H9 (cell line): Measurements from ENCODE around the gene RPRD1A. TPM values are rescaled to one million over a fixed set of nuclear protein-coding genes. Genes with fewer than 3 reads are reported as not detected.
A peak's percentile ranks its signal among the peaks of the same experiment; 100 is the strongest.

Source experiments
- DNase-seq: peaks from one replicate; pipeline ENCODE4 v3.0.0-alpha.2; 2017
- H2AFZ ChIP-seq: one replicate; pipeline ENCODE4 v1.6.1; 2013; ENCODE audit warnings: mild to moderate bottlenecking, low read length, control low read depth, moderate library complexity
- H2AK5ac ChIP-seq: 2 replicates; pipeline ENCODE4 v1.6.1; 2013; ENCODE audit warnings: low read length, control low read depth, mixed read lengths; ENCODE audit not compliant: insufficient read length
- H2BK120ac ChIP-seq: one replicate; pipeline ENCODE4 v1.6.1; 2013; ENCODE audit warnings: low read depth, mild to moderate bottlenecking, low read length, control low read depth, inconsistent platforms; ENCODE audit not compliant: poor library complexity, severe bottlenecking
- H2BK12ac ChIP-seq: 2 replicates; pipeline ENCODE4 v1.6.1; 2013; ENCODE audit warnings: low read length, control low read depth, mixed read lengths, low read depth; ENCODE audit not compliant: insufficient read length
- H2BK15ac ChIP-seq: 2 replicates; pipeline ENCODE4 v1.6.1; 2013; ENCODE audit warnings: low read depth, low read length, control low read depth
- H2BK20ac ChIP-seq: one replicate; pipeline ENCODE4 v1.6.1; 2013; ENCODE audit warnings: low read depth, mild to moderate bottlenecking, low read length, control low read depth, inconsistent platforms; ENCODE audit not compliant: poor library complexity, severe bottlenecking
- H2BK5ac ChIP-seq: 2 replicates; pipeline ENCODE4 v1.6.1; 2013; ENCODE audit warnings: low read length, control low read depth, mixed read lengths; ENCODE audit not compliant: insufficient read length
- H3K14ac ChIP-seq: 2 replicates; pipeline ENCODE4 v1.6.1; 2013; ENCODE audit warnings: low read length, control low read depth; ENCODE audit not compliant: insufficient read depth
- H3K18ac ChIP-seq: 2 replicates; pipeline ENCODE4 v1.6.1; 2013; ENCODE audit warnings: low read depth, mild to moderate bottlenecking, mixed read lengths, low read length, control low read depth; ENCODE audit not compliant: insufficient read length
- H3K23ac ChIP-seq: 2 replicates; pipeline ENCODE4 v1.6.1; 2013; ENCODE audit warnings: low read length, control low read depth, mixed read lengths, low read depth; ENCODE audit not compliant: insufficient read length
- H3K23me2 ChIP-seq: 2 replicates; pipeline ENCODE4 v1.6.1; 2013; ENCODE audit warnings: low read depth, mild to moderate bottlenecking, mixed read lengths, low read length, control low read depth; ENCODE audit not compliant: insufficient read length, poor library complexity, severe bottlenecking
- H3K27ac ChIP-seq: 2 replicates; pipeline ENCODE4 v1.5.1; 2013; ENCODE audit warnings: low read length, control low read depth, mixed read lengths, low read depth; ENCODE audit not compliant: insufficient read length
- H3K27me3 ChIP-seq: 2 replicates; pipeline ENCODE4 v1.6.1; 2013; ENCODE audit warnings: low read length, control low read depth, inconsistent platforms; ENCODE audit not compliant: insufficient read depth
- H3K4ac ChIP-seq: 2 replicates; pipeline ENCODE4 v1.6.1; 2013; ENCODE audit warnings: low read depth, mild to moderate bottlenecking, control low read depth, inconsistent platforms, low read length, moderate library complexity
- H3K4me1 ChIP-seq: 2 replicates; pipeline ENCODE4 v1.6.1; 2013; ENCODE audit warnings: low read length, control low read depth, inconsistent platforms; ENCODE audit not compliant: insufficient read depth
- H3K4me2 ChIP-seq: 2 replicates; pipeline ENCODE4 v1.6.1; 2013; ENCODE audit warnings: low read length, control low read depth, mixed read lengths; ENCODE audit not compliant: insufficient read length, insufficient read depth
- H3K56ac ChIP-seq: 2 replicates; pipeline ENCODE4 v1.6.1; 2013; ENCODE audit warnings: low read depth, mild to moderate bottlenecking, mixed read lengths, low read length, control low read depth; ENCODE audit not compliant: insufficient read length
- H3K79me1 ChIP-seq: 2 replicates; pipeline ENCODE4 v1.6.1; 2013; ENCODE audit warnings: low read depth, mild to moderate bottlenecking, moderate library complexity, low read length, control low read depth, inconsistent platforms; ENCODE audit not compliant: insufficient read depth, poor library complexity, severe bottlenecking
- H3K79me2 ChIP-seq: 2 replicates; pipeline ENCODE4 v1.6.1; 2013; ENCODE audit warnings: low read length, control low read depth, inconsistent platforms; ENCODE audit not compliant: insufficient read depth
- H3K9ac ChIP-seq: 2 replicates; pipeline ENCODE4 v1.6.1; 2013; ENCODE audit warnings: low read length, control low read depth, mixed read lengths; ENCODE audit not compliant: insufficient read length; ENCODE audit errors: extremely low read depth
- H3K9me3 ChIP-seq: one replicate; pipeline ENCODE4 v1.6.1; 2013; ENCODE audit warnings: low read depth, low read length, inconsistent platforms; ENCODE audit not compliant: control insufficient read depth
- H3T11ph ChIP-seq: one replicate; pipeline ENCODE4 v1.6.1; 2013; ENCODE audit warnings: mild to moderate bottlenecking, low read length, control low read depth, inconsistent platforms
- H4K20me1 ChIP-seq: one replicate; pipeline ENCODE4 v1.6.1; 2013; ENCODE audit not compliant: control insufficient read depth, insufficient read length, insufficient read depth
- H4K5ac ChIP-seq: 2 replicates; pipeline ENCODE4 v1.6.1; 2013; ENCODE audit warnings: low read depth, mild to moderate bottlenecking, mixed read lengths, low read length, control low read depth; ENCODE audit not compliant: insufficient read length
- H4K8ac ChIP-seq: replicated peaks from 2 replicates; pipeline ENCODE4 v1.6.1; 2013; ENCODE audit warnings: low read length, control low read depth, mixed read lengths, low read depth; ENCODE audit not compliant: insufficient read length
- H4K91ac ChIP-seq: 2 replicates; pipeline ENCODE4 v1.6.1; 2013; ENCODE audit warnings: low read depth, mild to moderate bottlenecking, moderate library complexity, mixed read lengths, low read length, control low read depth; ENCODE audit not compliant: insufficient read length
- H3K27ac Mint-ChIP-seq, 3 experiments: 2 replicates in 2 of 3; 3 replicates in 1 of 3; pipeline ENCODE4 v1.8.0; 2020 to 2021; ENCODE audit warnings: mixed read lengths in 3 of 3, mild to moderate bottlenecking in 1 of 3, moderate library complexity in 1 of 3
- H3K27me3 Mint-ChIP-seq: 2 replicates; pipeline ENCODE4 v1.8.0; 2021; ENCODE audit warnings: low read depth, mild to moderate bottlenecking, moderate library complexity, mixed read lengths
- H3K36me3 Mint-ChIP-seq, 3 experiments: 2 replicates in 2 of 3; 3 replicates in 1 of 3; pipeline ENCODE4 v1.8.0; 2020 to 2021; ENCODE audit warnings: low read depth in 3 of 3, mixed read lengths in 3 of 3; ENCODE audit not compliant: insufficient read depth in 1 of 3
- H3K4me1 Mint-ChIP-seq, 2 experiments: 2 replicates each; pipeline ENCODE4 v1.8.0; 2020; ENCODE audit warnings: mixed read lengths in 2 of 2
- H3K4me3 Mint-ChIP-seq, 2 experiments: 2 replicates in 1 of 2; 3 replicates in 1 of 2; pipeline ENCODE4 v1.8.0; 2020 to 2021; ENCODE audit warnings: mild to moderate bottlenecking in 2 of 2, mixed read lengths in 2 of 2, moderate library complexity in 1 of 2
- H3K9me3 Mint-ChIP-seq, 2 experiments: 2 replicates in 1 of 2; 3 replicates in 1 of 2; pipeline ENCODE4 v1.8.0; 2020; ENCODE audit warnings: mild to moderate bottlenecking in 2 of 2, mixed read lengths in 2 of 2, moderate library complexity in 1 of 2
- CTCF ChIP-seq: fragments of 200-600 bp; sonication (generic); conservative IDR thresholded peaks from 3 replicates; pipeline ENCODE4 v1.8.0; 2021; ENCODE audit warnings: antibody characterized with exemption, mild to moderate bottlenecking
- WGBS: extraction: QIAGEN DNeasy Blood & Tissue Kit; methylation state at CpG from one replicate; pipeline ENCODE4 v1.1.7; 2013; ENCODE audit warnings: missing lambda C conversion rate, low lambda C conversion rate, mixed read lengths; ENCODE audit not compliant: insufficient read length; ENCODE audit errors: extremely low coverage; 5-methylcytosine and 5-hydroxymethylcytosine counted together
- total RNA-seq: library from RNA; stranded (reverse); gene quantifications from 2 replicates; pipeline ENCODE4 v1.2.1, GENCODE V29; 2021

Gene RPRD1A
- total RNA-seq, 1 experiment from 2014 or later, result 107 TPM

- no peaks in the 10 kb centered on the region for H3K27me3 Mint-ChIP-seq
- Histone ChIP-seq H3K9ac (peak within 1 kb of the TSS; percentile 89), H4K8ac (no peak within 1 kb of the TSS)
Observed at GRCh38 chr18:35972197-35973000, 95.0 kb downstream of the RPRD1A start, which contains the start of gene RMP24. Gene RMP24, plus strand, starts transcription at chr18:35972679.

More at GRCh38 chr18:35972197-35973000, 95.0 kb downstream of the RPRD1A start, which contains the start of gene RMP24:
- TF ChIP-seq CTCF, result no peak
- peak within 1 kb of the TSS; percentile 81 for H3K4me2 ChIP-seq
- H3K23me2 ChIP-seq, result no peaks in the 10 kb centered on the region
- H3K14ac ChIP-seq, result 0 out of 2 replicates have a peak within 1 kb of the TSS, but pooled peaks have one; percentile 75
- no peak within 1 kb of the TSS for H2BK20ac ChIP-seq
- H3K27ac ChIP-seq, result no peak within 1 kb of the TSS
- no peak within 1 kb of the TSS for H2BK15ac ChIP-seq
- H3K4me1 ChIP-seq, result peaks cover 2% of the 10 kb centered on the region; the same call in 1 of the 2 replicates
- no peak within 1 kb of the TSS for H3K56ac ChIP-seq
- no peak within 1 kb of the TSS for H4K91ac ChIP-seq
- no peak within 1 kb of the TSS for H3T11ph ChIP-seq
- no peaks in the 10 kb centered on the region for H3K27me3 ChIP-seq
- no peak within 1 kb of the TSS for H4K5ac ChIP-seq
- Mint-ChIP-seq H3K27ac (peak within 1 kb of the TSS; percentile 89 to 94 (median 93)), H3K4me3 (peak within 1 kb of the TSS; percentile 94 to 98), H3K9me3 (peaks cover 0 to 7% of the 10 kb centered on the region in 2 experiments; a peak in 1 of 5 replicates), H3K36me3 (peaks cover 23 to 39% (median 30%) of the 10 kb centered on the region in 3 experiments), H3K4me1 (peaks cover 19 to 20% of the 10 kb centered on the region in 2 experiments)
- H2AFZ ChIP-seq, result no peak within 1 kb of the TSS
- H3K79me1 ChIP-seq, result no peaks in the 10 kb centered on the region
- H2BK12ac ChIP-seq, result no peak within 1 kb of the TSS
- DNase-seq, result peak; percentile 96
- H3K4ac ChIP-seq, result no peak within 1 kb of the TSS
- peak within 1 kb of the TSS; percentile 15 for H3K18ac ChIP-seq
- no peak within 1 kb of the TSS for H3K23ac ChIP-seq
- no CpG with 5 or more reads among the region's 73 CpGs for WGBS
- no peaks in the 10 kb centered on the region for H3K9me3 ChIP-seq
- no peak within 1 kb of the TSS for H2AK5ac ChIP-seq
- H4K20me1 ChIP-seq, result no peaks in the 10 kb centered on the region
- H3K79me2 ChIP-seq, result peaks cover 6% of the 10 kb centered on the region
- H2BK5ac ChIP-seq, result no peak within 1 kb of the TSS
- H2BK120ac ChIP-seq, result no peak within 1 kb of the TSS
